ENCODE results near the gene CEP44. TPM values are rescaled to one million over a fixed set of nuclear protein-coding genes. Genes with fewer than 3 reads are reported as not detected.
"Not testable (repeated sequence)": the region's sequence is repeated elsewhere in the genome, so short reads cannot be mapped to it uniquely, and the experiment has no call there.

Gene CEP44
- total RNA-seq, 1 donor from 2014 or later: 35.4 TPM

DNA sequence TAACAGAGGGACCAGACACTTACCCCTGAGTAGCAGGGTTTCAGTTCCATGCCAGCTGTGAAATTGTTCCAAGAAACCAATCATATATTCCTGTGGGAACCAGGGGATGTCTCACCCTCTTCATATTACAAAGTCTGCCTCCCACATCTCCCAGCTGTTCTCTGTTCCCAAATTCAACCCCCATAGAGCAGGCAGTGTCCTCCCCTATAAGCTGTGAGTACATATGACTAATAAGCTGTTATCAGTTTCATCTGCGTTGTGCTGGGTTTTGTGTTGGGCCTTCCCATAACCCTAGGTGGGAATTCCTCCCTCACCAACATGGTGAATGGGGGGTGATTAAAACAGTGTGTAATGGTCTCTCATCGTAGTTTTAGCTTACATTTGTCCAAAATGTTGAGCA, 41.0 kb downstream of the CEP44 start:
- no peak for DNase-seq

DNA sequence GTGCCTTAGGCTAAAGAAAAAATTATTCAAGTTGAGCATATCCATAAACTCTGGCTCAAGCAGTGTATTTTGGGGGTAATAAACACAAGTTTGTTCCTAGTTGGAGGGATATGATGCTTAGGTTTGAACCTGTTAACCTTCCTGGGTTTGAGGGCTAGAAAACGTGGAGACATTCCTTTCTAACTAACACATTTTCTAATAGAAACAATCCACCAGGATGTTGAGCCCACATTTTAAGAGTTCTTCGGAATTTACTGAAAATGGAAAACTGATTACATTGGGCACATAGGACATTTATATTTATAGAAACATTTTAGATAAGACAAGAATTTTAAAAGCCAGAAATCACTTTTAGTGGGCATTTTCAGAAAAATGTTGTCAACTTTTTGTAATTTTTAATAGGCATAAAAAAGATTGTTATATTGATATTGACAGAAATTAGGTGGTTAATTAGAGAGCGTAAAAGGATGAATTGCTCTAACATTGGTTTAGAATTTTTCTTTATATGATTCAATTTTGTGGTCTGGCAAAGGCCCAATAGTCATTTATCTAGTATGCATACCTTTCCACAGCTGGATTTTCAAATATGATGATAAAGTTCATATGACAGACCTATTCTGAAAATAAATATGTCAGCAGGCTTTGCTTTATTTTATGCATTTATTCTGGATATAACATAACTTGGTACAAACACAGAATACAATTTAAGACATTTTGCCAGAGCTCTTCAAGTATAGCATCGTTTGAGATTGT, 49.2 kb downstream of the CEP44 start:
- no peak for DNase-seq

DNA sequence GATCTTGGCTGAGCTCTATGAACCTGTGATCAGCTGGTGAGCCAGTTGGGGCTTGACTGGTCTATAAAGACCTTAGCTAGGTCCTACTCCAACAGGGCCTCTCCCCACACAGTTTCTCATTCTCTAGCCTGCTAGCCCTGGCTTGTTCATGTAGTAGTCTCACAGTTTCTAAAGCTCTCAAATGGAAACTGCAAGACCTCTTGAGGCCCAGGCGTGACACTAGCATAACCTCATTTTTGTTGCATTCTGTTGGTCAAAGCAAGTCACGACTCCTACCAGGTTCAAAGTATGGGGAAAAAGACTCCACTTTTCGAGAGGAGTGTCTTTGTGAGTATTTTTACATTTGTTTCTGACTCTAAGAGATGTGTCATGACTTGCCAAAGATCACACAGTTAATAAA, 50.9 kb downstream of the CEP44 start:
- no peak for DNase-seq

DNA sequence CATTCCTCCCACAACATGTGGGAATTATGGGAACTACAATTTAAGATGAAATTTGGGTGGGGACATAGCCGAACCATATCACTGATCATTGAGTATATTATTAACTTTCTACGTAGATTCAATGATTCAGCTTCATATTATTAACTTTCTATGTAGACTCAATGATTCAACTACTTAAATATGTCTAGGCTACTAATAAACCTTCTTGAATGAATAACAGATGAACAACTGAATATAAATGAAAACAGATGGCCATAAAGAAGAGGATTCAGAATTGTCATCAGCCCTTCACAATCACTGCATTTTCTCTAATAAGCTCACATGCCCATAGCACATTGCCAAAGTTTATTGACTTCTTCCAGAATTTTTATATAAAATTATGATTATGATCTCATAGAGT, 57.0 kb downstream of the CEP44 start:
- no peak for DNase-seq

DNA sequence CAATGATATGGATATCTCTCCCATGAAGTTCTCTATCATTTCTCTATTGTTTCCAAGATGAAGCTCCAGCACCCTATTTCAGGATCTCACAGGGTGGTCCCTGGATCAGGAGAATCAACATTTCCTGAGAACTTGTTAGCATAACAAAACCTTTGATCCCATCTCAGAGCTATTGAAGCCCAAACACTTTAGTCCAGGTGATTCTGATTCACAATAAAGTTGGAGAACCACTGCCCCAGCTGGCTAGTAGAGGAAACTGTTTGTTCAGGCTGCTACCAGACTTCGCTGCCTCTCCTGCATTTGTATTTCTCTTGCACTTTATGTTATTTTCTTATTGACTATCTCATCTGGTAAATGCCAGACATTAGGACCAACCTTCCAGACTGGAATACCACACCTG, 65.4 kb downstream of the CEP44 start:
- no peak for DNase-seq

DNA sequence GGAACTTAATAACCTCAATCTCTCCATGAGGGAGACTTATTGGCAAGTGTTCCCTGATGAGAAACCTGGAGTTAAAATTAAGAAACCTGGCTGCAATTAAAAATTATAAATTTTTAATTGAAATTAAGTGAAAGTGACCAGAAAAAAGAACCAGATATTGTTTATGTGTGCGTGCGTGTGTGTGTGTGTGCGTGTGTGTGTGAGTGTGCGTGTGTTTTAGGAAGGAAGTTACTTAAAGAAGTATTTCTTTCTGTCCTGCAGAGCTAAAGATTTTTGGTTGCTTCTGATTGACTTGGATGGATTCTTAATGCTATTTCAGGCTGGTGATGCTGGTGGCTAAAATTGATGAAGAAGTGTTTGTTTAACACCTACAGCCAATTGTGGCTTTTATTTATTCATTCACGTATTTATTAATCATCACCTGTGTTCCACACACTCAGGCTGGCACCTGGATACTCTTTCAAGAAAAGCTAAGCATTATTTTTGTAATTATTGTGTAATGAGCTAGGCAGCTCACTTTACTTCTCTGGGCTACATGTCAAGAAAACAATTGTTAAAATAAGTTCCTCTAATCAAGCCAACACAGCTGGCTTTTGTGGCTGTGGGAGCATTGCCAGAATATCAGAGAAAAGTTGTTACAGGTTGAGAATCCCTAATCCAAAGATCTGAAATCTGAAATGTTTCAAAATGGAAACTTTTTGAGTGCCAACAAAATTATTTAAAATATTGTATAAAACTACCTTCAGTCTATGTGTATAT, 68.5 kb downstream of the CEP44 start:
- DNase-seq: no peak

DNA sequence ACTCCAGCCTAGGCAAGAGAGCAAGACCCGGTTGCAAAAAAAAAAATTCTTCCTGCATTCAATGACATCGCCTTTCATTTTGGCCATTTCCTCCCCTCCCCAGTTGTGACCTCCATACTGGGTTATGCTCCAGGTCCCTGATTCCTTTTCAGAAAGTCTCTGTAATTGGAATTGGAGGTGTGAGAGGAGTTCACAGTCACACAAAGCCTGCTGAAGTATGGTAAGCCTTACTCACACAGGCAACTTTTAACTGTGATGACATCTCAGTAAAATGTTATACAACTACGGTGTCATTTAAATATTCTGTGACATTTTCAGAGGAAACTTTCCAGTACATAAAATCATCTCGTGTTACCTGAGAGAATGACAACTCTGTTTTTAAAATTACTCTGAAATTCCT, 73.6 kb downstream of the CEP44 start:
- no peak for DNase-seq

DNA sequence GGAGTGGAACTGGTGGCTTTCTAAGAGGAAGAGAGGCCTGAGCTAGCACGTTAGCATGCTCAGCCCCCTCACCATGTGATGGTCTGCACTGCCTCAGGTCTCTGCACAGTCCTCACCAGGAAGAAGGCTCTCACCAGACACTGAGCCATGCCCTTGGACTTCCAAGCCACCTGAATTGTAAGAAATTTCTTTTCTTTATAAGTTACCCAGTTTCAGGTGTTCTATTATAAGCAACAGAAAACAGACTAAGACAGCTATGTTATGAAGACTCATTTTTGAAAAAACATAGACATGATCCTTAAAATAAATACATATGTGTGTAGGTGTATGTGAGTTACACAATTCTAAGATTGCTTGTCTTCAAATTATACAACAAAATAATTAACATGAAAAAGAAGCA, 74.7 kb downstream of the CEP44 start:
- no peak for DNase-seq

DNA sequence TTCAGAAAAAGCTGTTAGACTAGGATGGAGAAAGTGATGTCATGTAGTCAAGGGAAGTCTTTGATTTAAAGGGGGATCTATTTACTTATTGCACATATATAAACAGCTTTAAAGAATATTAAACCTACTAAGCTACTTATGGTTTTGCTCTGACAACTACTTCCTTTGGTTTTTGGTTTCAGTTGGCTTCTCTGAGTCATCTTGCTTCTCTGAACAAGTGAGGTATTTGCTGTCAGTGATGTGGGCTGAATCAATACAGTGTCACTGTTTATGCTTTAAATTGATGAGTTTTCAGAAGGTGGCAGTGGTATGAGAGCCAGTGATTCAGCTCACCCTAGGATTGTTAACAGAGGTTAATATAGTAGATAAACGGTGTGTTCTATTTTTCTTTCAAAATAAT, 75.1 kb downstream of the CEP44 start:
- no peak for DNase-seq

DNA sequence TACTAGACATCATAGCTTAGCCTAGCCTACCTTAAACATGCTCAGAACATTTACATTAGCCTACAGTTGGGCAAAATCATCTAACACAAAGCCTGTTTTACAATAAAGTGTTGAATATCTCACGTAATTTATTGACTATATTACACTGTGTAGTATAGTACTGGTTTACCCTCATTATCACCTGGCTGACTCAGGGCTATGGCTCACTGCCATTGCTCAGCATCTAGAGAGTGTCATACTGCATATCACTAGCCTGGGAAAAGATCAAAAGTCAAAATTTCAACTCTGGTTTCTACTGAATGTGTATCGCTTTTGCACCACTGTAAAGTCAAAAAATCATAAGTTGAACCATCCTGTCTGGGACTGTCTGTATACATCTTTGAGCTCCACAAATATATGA, 78.6 kb downstream of the CEP44 start:
- no peak for DNase-seq

DNA sequence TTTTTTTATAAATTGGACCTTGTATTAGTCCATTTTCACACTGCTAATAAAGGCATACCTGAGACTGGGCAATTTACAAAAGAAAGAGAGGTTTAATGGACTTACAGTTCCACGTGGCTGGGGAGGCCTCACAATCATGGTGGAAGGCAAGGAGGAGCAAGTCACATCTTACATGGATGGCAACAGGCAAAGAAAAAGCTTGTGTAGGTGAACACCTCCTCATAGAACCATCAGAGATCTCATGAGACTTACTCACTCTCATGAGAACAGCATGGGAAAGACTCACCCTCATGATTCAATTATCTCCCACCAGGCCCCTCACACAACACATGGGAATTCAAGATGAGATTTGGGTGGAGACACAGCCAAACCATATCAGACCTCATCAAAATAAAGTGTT, 80.1 kb downstream of the CEP44 start:
- not testable (repeated sequence) for DNase-seq

DNA sequence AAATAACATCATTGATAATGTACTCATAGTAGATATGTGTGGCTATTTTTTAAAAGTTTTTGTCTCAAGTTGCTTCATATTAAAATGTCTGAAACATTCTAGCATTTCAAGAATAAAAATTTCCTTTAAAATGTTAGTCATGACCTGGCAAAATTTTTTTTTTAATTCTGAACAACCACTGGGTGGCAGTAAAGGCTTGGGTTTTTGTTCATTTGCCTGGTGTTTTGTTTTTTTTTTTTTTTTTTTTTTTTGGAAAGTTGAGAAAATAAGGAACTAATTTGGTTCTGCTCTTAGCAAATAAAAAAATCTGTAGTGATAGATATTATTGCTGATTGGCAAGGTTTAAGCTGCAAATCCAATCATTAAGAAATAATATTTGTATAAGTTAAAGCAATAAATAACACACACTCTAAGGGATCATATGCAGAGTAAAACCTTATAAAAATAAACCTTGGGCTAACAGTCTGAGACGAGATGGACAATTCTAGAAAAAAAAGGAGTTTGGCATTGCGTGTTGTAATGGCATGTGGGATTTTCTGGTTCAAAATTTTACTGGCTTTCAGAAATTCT, 81.4 kb downstream of the CEP44 start:
- no peak for DNase-seq

DNA sequence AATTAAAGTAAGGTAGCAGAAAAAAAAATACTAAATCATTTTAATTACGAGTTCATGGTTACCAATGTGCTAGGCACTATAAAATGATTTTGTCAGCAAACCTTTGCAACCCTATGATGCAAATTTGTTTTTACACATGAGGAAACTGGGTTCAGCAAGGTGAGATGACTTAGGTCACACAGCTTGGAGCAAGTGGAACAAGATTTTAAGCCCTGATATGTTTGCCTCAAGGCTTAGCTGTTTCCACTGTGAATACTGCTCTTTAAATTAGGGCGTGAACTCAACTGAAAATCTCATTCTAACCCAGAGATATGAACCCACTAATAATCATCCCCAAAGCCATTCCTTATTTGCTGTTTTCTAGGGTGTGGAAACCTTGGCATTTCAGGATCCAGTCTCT, 86.3 kb downstream of the CEP44 start:
- DNase-seq: no peak

DNA sequence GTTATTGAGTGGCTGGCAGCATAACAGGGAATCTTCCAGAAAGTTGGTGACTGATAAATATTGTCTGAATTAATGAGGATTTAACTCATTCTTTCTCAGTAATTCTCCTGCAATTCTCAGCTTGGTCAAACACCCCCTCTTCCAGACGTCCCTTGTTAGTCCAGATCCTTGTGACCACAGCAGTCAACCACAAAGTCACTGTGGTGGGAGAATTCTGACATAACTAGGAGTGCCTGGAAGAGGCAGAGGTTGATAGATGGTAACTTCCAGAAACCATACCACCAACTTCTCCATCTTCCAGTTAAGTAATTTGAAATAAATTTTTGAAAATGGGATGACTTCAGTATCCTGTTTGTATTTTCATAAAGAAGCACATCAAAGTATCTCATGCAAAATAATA, 90.1 kb downstream of the CEP44 start:
- DNase-seq: no peak

DNA sequence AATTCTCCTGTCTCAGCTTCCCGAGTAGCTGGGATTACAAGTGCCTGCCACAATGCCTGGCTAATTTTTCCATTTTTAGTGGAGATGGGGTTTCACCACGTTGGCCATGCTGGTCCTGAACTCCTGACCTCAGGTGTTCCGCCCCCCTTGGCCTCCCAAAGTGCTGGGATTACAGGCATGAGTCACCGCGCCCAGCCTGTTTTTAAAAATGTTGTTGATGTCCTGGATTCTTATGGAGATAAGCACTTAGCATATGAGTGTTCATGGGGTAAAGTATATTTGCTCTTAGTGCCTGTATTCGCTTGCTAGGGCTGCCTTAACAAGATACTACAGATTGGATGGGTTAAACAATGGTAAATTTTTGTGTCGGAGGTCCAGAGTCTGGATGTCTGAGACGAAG, 91.7 kb downstream of the CEP44 start:
- DNase-seq: no peak

DNA sequence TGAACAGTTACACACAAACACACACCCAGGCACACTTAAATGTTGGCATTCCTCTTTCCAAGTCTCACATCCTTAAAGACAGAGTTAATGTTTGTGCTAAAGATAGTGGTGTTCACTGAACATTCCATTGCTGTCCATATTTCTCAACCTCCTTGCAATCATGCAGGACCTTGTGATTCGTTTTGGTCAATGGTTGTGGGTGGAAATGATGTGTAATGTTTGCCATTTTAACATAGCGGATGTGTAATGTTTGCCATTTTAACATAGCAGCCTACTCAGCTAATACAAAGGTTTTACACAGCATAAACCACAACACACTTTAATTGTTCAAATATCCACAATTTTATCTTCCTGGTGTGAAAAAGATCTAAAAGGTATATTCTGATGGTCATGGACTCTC, 93.9 kb downstream of the CEP44 start:
- no peak for DNase-seq

DNA sequence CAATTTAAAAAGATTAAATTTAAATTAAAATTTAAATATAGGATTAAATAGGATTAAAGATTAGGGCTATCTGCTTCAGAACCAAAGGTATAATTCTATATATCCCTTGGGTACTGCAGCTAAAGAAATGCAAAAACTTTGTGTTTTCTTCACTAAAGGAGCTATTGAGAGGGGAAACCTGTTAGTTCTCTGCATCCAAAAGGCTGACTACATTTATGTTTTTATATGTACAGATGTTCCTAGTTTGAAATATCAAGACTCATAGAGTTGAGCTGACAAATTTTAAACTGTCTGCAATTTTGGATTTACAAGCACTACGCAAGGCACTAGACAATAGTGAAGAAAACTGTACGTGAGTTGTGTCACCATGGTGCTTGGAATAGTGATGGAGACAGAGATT, 95.2 kb downstream of the CEP44 start:
- no peak for DNase-seq

DNA sequence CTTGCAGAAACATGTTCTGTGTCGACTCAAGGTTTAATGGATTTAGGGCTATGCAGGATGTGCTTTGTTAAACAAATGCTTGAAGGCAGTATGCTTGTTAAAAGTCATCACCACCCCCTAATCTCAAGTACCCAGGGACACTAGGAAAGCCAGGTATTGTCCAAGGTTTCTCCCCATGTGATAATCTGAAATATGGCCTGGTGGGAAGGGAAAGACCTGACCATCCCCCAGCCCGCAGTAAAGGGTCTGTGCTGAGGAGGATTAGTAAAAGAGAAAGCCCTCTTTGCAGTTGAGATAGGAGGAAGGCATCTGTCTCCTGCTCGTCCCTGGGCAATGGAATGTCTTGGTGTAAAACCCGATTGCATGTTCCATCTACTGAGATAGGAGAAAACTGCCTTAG, 96.5 kb downstream of the CEP44 start:
- DNase-seq: not testable (repeated sequence)

DNA sequence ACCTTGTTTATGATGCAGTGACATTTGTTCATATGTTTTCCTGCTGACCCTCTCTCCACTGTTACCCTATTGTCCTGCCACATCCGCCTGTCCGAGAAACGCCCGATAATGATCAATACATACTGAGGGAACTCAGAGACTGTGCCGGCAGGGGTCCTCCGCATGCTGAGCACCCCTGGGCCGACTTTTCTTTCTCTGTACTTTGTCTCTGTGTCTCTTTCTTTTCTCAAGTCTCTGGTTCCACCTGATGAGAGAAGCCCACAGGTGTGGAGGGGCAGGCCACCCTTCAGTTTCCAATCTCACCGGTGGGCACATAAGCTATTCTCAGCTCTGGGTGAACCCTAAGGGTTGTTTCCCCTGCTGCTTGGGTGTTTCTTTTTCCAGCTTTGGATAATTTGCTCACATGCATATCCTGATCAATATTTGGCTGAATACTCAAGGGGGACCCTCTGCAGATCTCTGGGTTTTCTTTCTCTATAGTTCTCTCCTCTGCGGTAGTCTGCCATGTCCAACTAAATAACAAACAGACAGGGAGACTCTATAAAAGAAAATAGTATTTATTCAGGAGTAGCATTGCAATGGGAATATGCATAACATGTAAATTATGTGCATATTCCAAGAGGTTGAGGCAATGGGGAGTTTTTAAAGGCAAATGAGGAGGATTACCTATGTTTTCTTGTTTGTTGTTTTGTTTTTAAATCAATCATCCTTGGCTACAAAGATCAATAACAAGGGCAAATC, 97.2 kb downstream of the CEP44 start:
- DNase-seq: no peak

DNA sequence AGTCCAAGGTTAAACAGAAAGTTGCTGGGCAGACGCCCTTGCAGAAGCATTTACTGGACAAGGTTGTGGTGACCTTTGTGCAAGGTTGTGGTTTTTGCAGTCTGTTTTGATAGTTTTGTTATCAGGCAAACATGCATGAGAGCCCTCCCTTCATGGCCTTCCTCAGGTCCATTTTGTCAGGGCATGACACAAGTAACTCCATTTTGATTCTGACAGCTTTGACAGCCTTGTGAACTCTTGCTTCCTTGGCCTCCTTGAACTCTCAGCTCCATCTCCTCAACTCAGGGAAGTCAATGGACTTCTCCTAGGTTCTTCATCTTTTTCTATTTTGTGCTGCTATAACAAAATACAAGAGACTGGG, 97.7 kb downstream of the CEP44 start:
- no peak for DNase-seq

Data from occipital lobe (tissue), 2 donors.